H9 (cell line): Measurements from ENCODE around the gene HAUS7. TPM values are rescaled to one million over a fixed set of nuclear protein-coding genes. Genes with fewer than 3 reads are reported as not detected.

ENCODE experiments used
- DNase-seq: peaks from one replicate; pipeline ENCODE4 v3.0.0-alpha.2; 2017
- H2AFZ ChIP-seq: one replicate; pipeline ENCODE4 v1.6.1; 2013; ENCODE audit warnings: mild to moderate bottlenecking, low read length, control low read depth, moderate library complexity
- H2AK5ac ChIP-seq: 2 replicates; pipeline ENCODE4 v1.6.1; 2013; ENCODE audit warnings: low read length, control low read depth, mixed read lengths; ENCODE audit not compliant: insufficient read length
- H2BK120ac ChIP-seq: one replicate; pipeline ENCODE4 v1.6.1; 2013; ENCODE audit warnings: low read depth, mild to moderate bottlenecking, low read length, control low read depth, inconsistent platforms; ENCODE audit not compliant: poor library complexity, severe bottlenecking
- H2BK12ac ChIP-seq: 2 replicates; pipeline ENCODE4 v1.6.1; 2013; ENCODE audit warnings: low read length, control low read depth, mixed read lengths, low read depth; ENCODE audit not compliant: insufficient read length
- H2BK15ac ChIP-seq: 2 replicates; pipeline ENCODE4 v1.6.1; 2013; ENCODE audit warnings: low read depth, low read length, control low read depth
- H2BK20ac ChIP-seq: one replicate; pipeline ENCODE4 v1.6.1; 2013; ENCODE audit warnings: low read depth, mild to moderate bottlenecking, low read length, control low read depth, inconsistent platforms; ENCODE audit not compliant: poor library complexity, severe bottlenecking
- H2BK5ac ChIP-seq: 2 replicates; pipeline ENCODE4 v1.6.1; 2013; ENCODE audit warnings: low read length, control low read depth, mixed read lengths; ENCODE audit not compliant: insufficient read length
- H3K14ac ChIP-seq: 2 replicates; pipeline ENCODE4 v1.6.1; 2013; ENCODE audit warnings: low read length, control low read depth; ENCODE audit not compliant: insufficient read depth
- H3K18ac ChIP-seq: 2 replicates; pipeline ENCODE4 v1.6.1; 2013; ENCODE audit warnings: low read depth, mild to moderate bottlenecking, mixed read lengths, low read length, control low read depth; ENCODE audit not compliant: insufficient read length
- H3K23ac ChIP-seq: 2 replicates; pipeline ENCODE4 v1.6.1; 2013; ENCODE audit warnings: low read length, control low read depth, mixed read lengths, low read depth; ENCODE audit not compliant: insufficient read length
- H3K23me2 ChIP-seq: 2 replicates; pipeline ENCODE4 v1.6.1; 2013; ENCODE audit warnings: low read depth, mild to moderate bottlenecking, mixed read lengths, low read length, control low read depth; ENCODE audit not compliant: insufficient read length, poor library complexity, severe bottlenecking
- H3K27ac ChIP-seq: 2 replicates; pipeline ENCODE4 v1.5.1; 2013; ENCODE audit warnings: low read length, control low read depth, mixed read lengths, low read depth; ENCODE audit not compliant: insufficient read length
- H3K27me3 ChIP-seq: 2 replicates; pipeline ENCODE4 v1.6.1; 2013; ENCODE audit warnings: low read length, control low read depth, inconsistent platforms; ENCODE audit not compliant: insufficient read depth
- H3K4ac ChIP-seq: 2 replicates; pipeline ENCODE4 v1.6.1; 2013; ENCODE audit warnings: low read depth, mild to moderate bottlenecking, control low read depth, inconsistent platforms, low read length, moderate library complexity
- H3K4me1 ChIP-seq: 2 replicates; pipeline ENCODE4 v1.6.1; 2013; ENCODE audit warnings: low read length, control low read depth, inconsistent platforms; ENCODE audit not compliant: insufficient read depth
- H3K4me2 ChIP-seq: 2 replicates; pipeline ENCODE4 v1.6.1; 2013; ENCODE audit warnings: low read length, control low read depth, mixed read lengths; ENCODE audit not compliant: insufficient read length, insufficient read depth
- H3K56ac ChIP-seq: 2 replicates; pipeline ENCODE4 v1.6.1; 2013; ENCODE audit warnings: low read depth, mild to moderate bottlenecking, mixed read lengths, low read length, control low read depth; ENCODE audit not compliant: insufficient read length
- H3K79me1 ChIP-seq: 2 replicates; pipeline ENCODE4 v1.6.1; 2013; ENCODE audit warnings: low read depth, mild to moderate bottlenecking, moderate library complexity, low read length, control low read depth, inconsistent platforms; ENCODE audit not compliant: insufficient read depth, poor library complexity, severe bottlenecking
- H3K79me2 ChIP-seq: 2 replicates; pipeline ENCODE4 v1.6.1; 2013; ENCODE audit warnings: low read length, control low read depth, inconsistent platforms; ENCODE audit not compliant: insufficient read depth
- H3K9ac ChIP-seq: 2 replicates; pipeline ENCODE4 v1.6.1; 2013; ENCODE audit warnings: low read length, control low read depth, mixed read lengths; ENCODE audit not compliant: insufficient read length; ENCODE audit errors: extremely low read depth
- H3K9me3 ChIP-seq: one replicate; pipeline ENCODE4 v1.6.1; 2013; ENCODE audit warnings: low read depth, low read length, inconsistent platforms; ENCODE audit not compliant: control insufficient read depth
- H3T11ph ChIP-seq: one replicate; pipeline ENCODE4 v1.6.1; 2013; ENCODE audit warnings: mild to moderate bottlenecking, low read length, control low read depth, inconsistent platforms
- H4K20me1 ChIP-seq: one replicate; pipeline ENCODE4 v1.6.1; 2013; ENCODE audit not compliant: control insufficient read depth, insufficient read length, insufficient read depth
- H4K5ac ChIP-seq: 2 replicates; pipeline ENCODE4 v1.6.1; 2013; ENCODE audit warnings: low read depth, mild to moderate bottlenecking, mixed read lengths, low read length, control low read depth; ENCODE audit not compliant: insufficient read length
- H4K8ac ChIP-seq: replicated peaks from 2 replicates; pipeline ENCODE4 v1.6.1; 2013; ENCODE audit warnings: low read length, control low read depth, mixed read lengths, low read depth; ENCODE audit not compliant: insufficient read length
- H4K91ac ChIP-seq: 2 replicates; pipeline ENCODE4 v1.6.1; 2013; ENCODE audit warnings: low read depth, mild to moderate bottlenecking, moderate library complexity, mixed read lengths, low read length, control low read depth; ENCODE audit not compliant: insufficient read length
- H3K27ac Mint-ChIP-seq, 3 experiments: 2 replicates in 2 of 3; 3 replicates in 1 of 3; pipeline ENCODE4 v1.8.0; 2020 to 2021; ENCODE audit warnings: mixed read lengths in 3 of 3, mild to moderate bottlenecking in 1 of 3, moderate library complexity in 1 of 3
- H3K27me3 Mint-ChIP-seq: 2 replicates; pipeline ENCODE4 v1.8.0; 2021; ENCODE audit warnings: low read depth, mild to moderate bottlenecking, moderate library complexity, mixed read lengths
- H3K36me3 Mint-ChIP-seq, 3 experiments: 2 replicates in 2 of 3; 3 replicates in 1 of 3; pipeline ENCODE4 v1.8.0; 2020 to 2021; ENCODE audit warnings: low read depth in 3 of 3, mixed read lengths in 3 of 3; ENCODE audit not compliant: insufficient read depth in 1 of 3
- H3K4me1 Mint-ChIP-seq, 2 experiments: 2 replicates each; pipeline ENCODE4 v1.8.0; 2020; ENCODE audit warnings: mixed read lengths in 2 of 2
- H3K4me3 Mint-ChIP-seq, 2 experiments: 2 replicates in 1 of 2; 3 replicates in 1 of 2; pipeline ENCODE4 v1.8.0; 2020 to 2021; ENCODE audit warnings: mild to moderate bottlenecking in 2 of 2, mixed read lengths in 2 of 2, moderate library complexity in 1 of 2
- H3K9me3 Mint-ChIP-seq, 2 experiments: 2 replicates in 1 of 2; 3 replicates in 1 of 2; pipeline ENCODE4 v1.8.0; 2020; ENCODE audit warnings: mild to moderate bottlenecking in 2 of 2, mixed read lengths in 2 of 2, moderate library complexity in 1 of 2
- WGBS: extraction: QIAGEN DNeasy Blood & Tissue Kit; methylation state at CpG from one replicate; pipeline ENCODE4 v1.1.7; 2013; ENCODE audit warnings: missing lambda C conversion rate, low lambda C conversion rate, mixed read lengths; ENCODE audit not compliant: insufficient read length; ENCODE audit errors: extremely low coverage; 5-methylcytosine and 5-hydroxymethylcytosine counted together
- total RNA-seq: library from RNA; stranded (reverse); gene quantifications from 2 replicates; pipeline ENCODE4 v1.2.1, GENCODE V29; 2021
- TF ChIP-seq, protein P1 (sequence below): fragments of 200-600 bp; sonication (generic); conservative IDR thresholded peaks from 3 replicates; pipeline ENCODE4 v1.8.0; 2021; ENCODE audit warnings: antibody characterized with exemption, mild to moderate bottlenecking

Gene HAUS7
- total RNA-seq, 1 experiment from 2014 or later = 45.3 TPM

DNA sequence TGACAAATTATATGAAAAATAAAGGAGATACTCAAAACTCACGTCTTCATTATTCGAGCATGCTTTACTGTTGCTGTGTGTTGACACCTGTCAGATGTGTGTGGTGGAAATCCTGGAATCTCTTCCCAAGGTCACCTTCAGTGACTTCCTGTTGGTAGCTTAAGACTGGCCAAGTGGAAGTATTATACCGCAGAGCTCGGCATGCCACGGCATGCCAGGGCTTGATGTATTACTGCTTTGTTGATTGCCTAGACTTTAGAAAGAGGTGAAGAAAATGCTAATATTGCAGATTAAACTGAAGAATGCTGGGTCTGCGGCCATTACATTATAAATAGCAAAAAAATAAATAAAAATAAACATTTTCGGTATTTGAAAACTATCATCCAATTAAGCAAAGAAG is 29.1 kb downstream of the HAUS7 start:
- H4K8ac ChIP-seq = no peak overlapping the region
- H3K23ac ChIP-seq = no peak overlapping the region
- H3K27ac ChIP-seq = no peak overlapping the region
- H2AFZ ChIP-seq = no peak overlapping the region
- H3K9ac ChIP-seq = no peak overlapping the region
- no peak overlapping the region for H3K4ac ChIP-seq
- H2BK20ac ChIP-seq = no peak overlapping the region
- no peak overlapping the region for H2BK12ac ChIP-seq
- no peak overlapping the region for H4K91ac ChIP-seq
- H3K23me2 ChIP-seq = no peaks in the 10 kb centered on the region
- no peaks in the 10 kb centered on the region for H3K4me1 Mint-ChIP-seq
- H3K18ac ChIP-seq = no peak overlapping the region
- WGBS = no CpG with 5 or more reads among the region's 7 CpGs
- H3T11ph ChIP-seq = no peak overlapping the region
- H4K20me1 ChIP-seq = no peaks in the 10 kb centered on the region
- H3K36me3 Mint-ChIP-seq = no peaks in the 10 kb centered on the region; a peak in 1 of 7 replicates
- no peak overlapping the region for H3K14ac ChIP-seq
- no peaks in the 10 kb centered on the region for H3K79me1 ChIP-seq
- H2AK5ac ChIP-seq = no peak overlapping the region
- H2BK15ac ChIP-seq = no peak overlapping the region
- H3K4me2 ChIP-seq = no peak overlapping the region
- peaks cover 7% of the 10 kb centered on the region; the same call in 1 of the 2 replicates for H3K27me3 Mint-ChIP-seq
- no peak overlapping the region for H3K56ac ChIP-seq
- no peak overlapping the region for H3K27ac Mint-ChIP-seq
- peaks cover 11% of the 10 kb centered on the region for H3K9me3 ChIP-seq
- peaks cover 53 to 73% of the 10 kb centered on the region in 2 experiments for H3K9me3 Mint-ChIP-seq
- H3K4me1 ChIP-seq = no peaks in the 10 kb centered on the region
- TF ChIP-seq, protein P1, sequence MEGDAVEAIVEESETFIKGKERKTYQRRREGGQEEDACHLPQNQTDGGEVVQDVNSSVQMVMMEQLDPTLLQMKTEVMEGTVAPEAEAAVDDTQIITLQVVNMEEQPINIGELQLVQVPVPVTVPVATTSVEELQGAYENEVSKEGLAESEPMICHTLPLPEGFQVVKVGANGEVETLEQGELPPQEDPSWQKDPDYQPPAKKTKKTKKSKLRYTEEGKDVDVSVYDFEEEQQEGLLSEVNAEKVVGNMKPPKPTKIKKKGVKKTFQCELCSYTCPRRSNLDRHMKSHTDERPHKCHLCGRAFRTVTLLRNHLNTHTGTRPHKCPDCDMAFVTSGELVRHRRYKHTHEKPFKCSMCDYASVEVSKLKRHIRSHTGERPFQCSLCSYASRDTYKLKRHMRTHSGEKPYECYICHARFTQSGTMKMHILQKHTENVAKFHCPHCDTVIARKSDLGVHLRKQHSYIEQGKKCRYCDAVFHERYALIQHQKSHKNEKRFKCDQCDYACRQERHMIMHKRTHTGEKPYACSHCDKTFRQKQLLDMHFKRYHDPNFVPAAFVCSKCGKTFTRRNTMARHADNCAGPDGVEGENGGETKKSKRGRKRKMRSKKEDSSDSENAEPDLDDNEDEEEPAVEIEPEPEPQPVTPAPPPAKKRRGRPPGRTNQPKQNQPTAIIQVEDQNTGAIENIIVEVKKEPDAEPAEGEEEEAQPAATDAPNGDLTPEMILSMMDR = no peak
- no peaks in the 10 kb centered on the region for H3K27me3 ChIP-seq
- no peak for DNase-seq
- no peak overlapping the region for H2BK5ac ChIP-seq
- no peaks in the 10 kb centered on the region for H3K79me2 ChIP-seq
- no peak overlapping the region for H3K4me3 Mint-ChIP-seq
- H4K5ac ChIP-seq = no peak overlapping the region
- no peak overlapping the region for H2BK120ac ChIP-seq
